Natural killer cell (primary cell): Measurements from ENCODE around the gene MAP2K1. TPM values are rescaled to one million over a fixed set of nuclear protein-coding genes. Genes with fewer than 3 reads are reported as not detected.

Source experiments
- ATAC-seq, 3 donors: fragments of 150-1000 bp in 2 of 3; fragments of 200-7000 bp in 1 of 3; cut with Tn5 transposase; 1 replicate in 1 of 3; 2 replicates in 2 of 3; pipeline ENCODE4 v1.10.0; 2021; ENCODE audit warnings: mild to moderate bottlenecking in 2 of 3, moderate library complexity in 2 of 3
- DNase-seq, 2 donors: peaks; one replicate each; pipeline versions ENCODE4 v3.0.0 to v3.0.0-alpha.2; 2013 to 2021; ENCODE audit warnings: mixed read lengths in 1 of 2
- H3K27ac ChIP-seq: one replicate; pipeline ENCODE4 v1.5.1; 2013; ENCODE audit warnings: mild to moderate bottlenecking, low read length
- H3K27me3 ChIP-seq: one replicate; pipeline ENCODE4 v1.6.1; 2013; ENCODE audit warnings: low read length; ENCODE audit not compliant: control insufficient read depth, insufficient read depth
- H3K36me3 ChIP-seq: one replicate; pipeline ENCODE4 v1.6.1; 2013; ENCODE audit warnings: low read length; ENCODE audit not compliant: control insufficient read depth, insufficient read depth
- H3K4me1 ChIP-seq: one replicate; pipeline ENCODE4 v1.6.1; 2013; ENCODE audit warnings: low read length; ENCODE audit not compliant: control insufficient read depth, insufficient read depth
- H3K4me3 ChIP-seq: one replicate; pipeline ENCODE4 v1.5.1; 2013; ENCODE audit warnings: low read length
- H3K9me3 ChIP-seq: one replicate; pipeline ENCODE4 v1.6.1; 2013; ENCODE audit warnings: low read length; ENCODE audit not compliant: control insufficient read depth, insufficient read depth
- H3K27ac Mint-ChIP-seq, 2 donors: one replicate each; pipeline ENCODE4 v1.8.0; 2022; ENCODE audit warnings: mild to moderate bottlenecking in 2 of 2, mixed read lengths in 2 of 2, moderate library complexity in 1 of 2
- H3K27me3 Mint-ChIP-seq, 2 donors: one replicate each; pipeline ENCODE4 v1.8.0; 2022; ENCODE audit warnings: low read depth in 2 of 2, mixed read lengths in 2 of 2
- H3K36me3 Mint-ChIP-seq: one replicate; pipeline ENCODE4 v1.8.0; 2022; ENCODE audit warnings: mixed read lengths
- H3K4me1 Mint-ChIP-seq, 2 donors: one replicate each; pipeline ENCODE4 v1.8.0; 2022; ENCODE audit warnings: mixed read lengths in 2 of 2
- H3K4me3 Mint-ChIP-seq: one replicate; pipeline ENCODE4 v1.8.0; 2022; ENCODE audit warnings: mild to moderate bottlenecking, moderate library complexity, mixed read lengths
- H3K9me3 Mint-ChIP-seq, 2 donors: one replicate each; pipeline ENCODE4 v1.8.0; 2022; ENCODE audit warnings: mixed read lengths in 2 of 2
- WGBS: methylation state at CpG from one replicate; pipeline ENCODE4 v1.1.7; 2013; ENCODE audit warnings: missing lambda C conversion rate; ENCODE audit not compliant: insufficient coverage; 5-methylcytosine and 5-hydroxymethylcytosine counted together
- intact Hi-C: fragments of 100-400 bp; cut with micrococcal nuclease; formaldehyde crosslinking; loops from one replicate; pipeline ENCODE4 v1.14.2; 2022
- total RNA-seq, 4 donors: library from RNA; stranded (reverse); fragments of 120-200 nt in 1 of 4; gene quantifications; one replicate each; pipeline versions ENCODE4 v1.2.3 to v1.2.4, GENCODE V29; 2013 to 2022
- TF ChIP-seq, protein P1 (sequence below): fragments of 200-600 bp; IDR thresholded peaks from one replicate; pipeline ENCODE4 v1.8.0; 2022; ENCODE audit warnings: antibody characterized with exemption

The MAP2K1 gene
- total RNA-seq, 3 donors from 2014 or later (not counting 1 experiment from before 2014, with no cell fraction given): 45.5 to 49.2 (median 48.9) TPM

DNA sequence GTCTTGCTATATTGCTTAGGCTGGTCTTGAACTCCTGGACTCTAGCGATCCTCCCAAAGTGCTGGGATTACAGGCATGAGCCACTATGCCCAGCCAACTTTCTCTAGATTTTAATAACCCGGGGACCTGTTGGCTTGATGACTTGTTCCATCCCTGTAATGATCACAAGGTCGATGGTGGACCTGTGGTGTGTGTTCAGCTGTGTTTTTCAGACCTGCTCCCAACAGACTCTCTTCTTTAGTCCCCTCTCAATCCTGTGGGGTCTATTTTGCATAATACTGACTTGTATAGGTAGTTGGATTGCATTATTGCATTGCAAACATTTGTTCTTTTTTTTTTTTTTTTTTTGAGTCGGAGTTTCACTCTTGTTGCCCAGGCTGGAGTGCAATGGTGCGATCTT lies 1.9 kb downstream of the MAP2K1 start:
- Histone ChIP-seq H3K4me3 (no peak overlapping the region), H3K36me3 (no peaks in the 10 kb centered on the region), H3K4me1 (peaks cover 43% of the 10 kb centered on the region), H3K9me3 (no peaks in the 10 kb centered on the region), H3K27ac (no peak overlapping the region), H3K27me3 (no peaks in the 10 kb centered on the region)
- intact Hi-C loops: no loop called here
- TF ChIP-seq, protein P1, sequence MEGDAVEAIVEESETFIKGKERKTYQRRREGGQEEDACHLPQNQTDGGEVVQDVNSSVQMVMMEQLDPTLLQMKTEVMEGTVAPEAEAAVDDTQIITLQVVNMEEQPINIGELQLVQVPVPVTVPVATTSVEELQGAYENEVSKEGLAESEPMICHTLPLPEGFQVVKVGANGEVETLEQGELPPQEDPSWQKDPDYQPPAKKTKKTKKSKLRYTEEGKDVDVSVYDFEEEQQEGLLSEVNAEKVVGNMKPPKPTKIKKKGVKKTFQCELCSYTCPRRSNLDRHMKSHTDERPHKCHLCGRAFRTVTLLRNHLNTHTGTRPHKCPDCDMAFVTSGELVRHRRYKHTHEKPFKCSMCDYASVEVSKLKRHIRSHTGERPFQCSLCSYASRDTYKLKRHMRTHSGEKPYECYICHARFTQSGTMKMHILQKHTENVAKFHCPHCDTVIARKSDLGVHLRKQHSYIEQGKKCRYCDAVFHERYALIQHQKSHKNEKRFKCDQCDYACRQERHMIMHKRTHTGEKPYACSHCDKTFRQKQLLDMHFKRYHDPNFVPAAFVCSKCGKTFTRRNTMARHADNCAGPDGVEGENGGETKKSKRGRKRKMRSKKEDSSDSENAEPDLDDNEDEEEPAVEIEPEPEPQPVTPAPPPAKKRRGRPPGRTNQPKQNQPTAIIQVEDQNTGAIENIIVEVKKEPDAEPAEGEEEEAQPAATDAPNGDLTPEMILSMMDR: no peak
- Mint-ChIP-seq H3K36me3 (no peaks in the 10 kb centered on the region), H3K4me1 (peaks cover 63 to 64% of the 10 kb centered on the region in 2 donors), H3K27ac (peak overlapping the region; percentile 98 to 99), H3K9me3 (no peaks in the 10 kb centered on the region), H3K27me3 (no peaks in the 10 kb centered on the region), H3K4me3 (peak overlapping the region; percentile 91)
- no peak for ATAC-seq
- 76% methylated on average over 3 of the region's 5 CpGs for WGBS
- no peak for DNase-seq

DNA sequence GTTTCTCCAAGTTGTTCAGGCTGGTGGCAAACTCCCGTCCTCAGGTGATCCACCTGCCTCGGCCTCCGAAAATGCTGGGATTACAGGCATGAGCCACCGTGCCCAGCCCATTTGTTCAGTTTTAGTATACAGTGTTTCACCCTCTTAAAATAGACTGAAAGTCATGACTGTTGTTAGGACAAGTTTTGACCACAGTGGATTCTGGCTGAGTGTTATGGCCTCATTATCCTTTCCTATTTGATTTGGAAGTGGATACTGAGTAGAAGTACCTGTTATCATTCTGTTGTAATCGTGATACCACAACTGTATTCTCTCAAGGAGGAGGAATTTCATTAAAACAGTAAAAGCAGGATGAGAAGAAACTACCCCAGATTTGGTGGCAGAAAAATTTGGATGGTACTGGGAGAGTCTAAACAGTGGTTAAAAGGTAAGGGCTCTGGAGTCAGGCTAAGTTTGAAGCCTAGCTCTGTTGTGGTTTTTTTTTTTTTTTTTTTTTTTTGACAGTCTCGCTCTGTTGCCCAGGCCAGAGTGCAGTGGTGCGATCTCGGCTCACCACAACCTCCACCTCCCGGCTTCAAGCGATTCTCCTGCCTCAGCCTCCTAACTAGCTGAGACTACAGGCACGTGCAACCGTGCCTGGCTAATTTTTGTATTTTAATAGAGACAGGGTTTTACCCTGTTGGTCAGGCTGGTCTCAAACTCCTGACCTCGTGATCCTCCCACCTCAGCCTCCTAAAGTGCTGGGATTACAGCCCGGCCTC lies 2.6 kb downstream of the MAP2K1 start:
- H3K27ac Mint-ChIP-seq: peak overlapping the region; percentile 85 to 98
- Histone ChIP-seq H3K27me3 (no peaks in the 10 kb centered on the region), H3K9me3 (no peaks in the 10 kb centered on the region), H3K4me3 (no peak overlapping the region), H3K4me1 (peaks cover 43% of the 10 kb centered on the region), H3K27ac (peak overlapping the region; percentile 31), H3K36me3 (no peaks in the 10 kb centered on the region)
- ATAC-seq (no peak), DNase-seq (peak; percentile 18 to 37)
- H3K4me3 Mint-ChIP-seq: peak overlapping the region; percentile 91
- no peaks in the 10 kb centered on the region for H3K36me3 Mint-ChIP-seq
- no peaks in the 10 kb centered on the region for H3K9me3 Mint-ChIP-seq
- TF ChIP-seq, protein P1: no peak
- intact Hi-C loops: no loop called here
- no peaks in the 10 kb centered on the region for H3K27me3 Mint-ChIP-seq
- WGBS: 36% methylated on average over 12 of the region's 14 CpGs
- H3K4me1 Mint-ChIP-seq: peaks cover 69 to 70% of the 10 kb centered on the region in 2 donors

DNA sequence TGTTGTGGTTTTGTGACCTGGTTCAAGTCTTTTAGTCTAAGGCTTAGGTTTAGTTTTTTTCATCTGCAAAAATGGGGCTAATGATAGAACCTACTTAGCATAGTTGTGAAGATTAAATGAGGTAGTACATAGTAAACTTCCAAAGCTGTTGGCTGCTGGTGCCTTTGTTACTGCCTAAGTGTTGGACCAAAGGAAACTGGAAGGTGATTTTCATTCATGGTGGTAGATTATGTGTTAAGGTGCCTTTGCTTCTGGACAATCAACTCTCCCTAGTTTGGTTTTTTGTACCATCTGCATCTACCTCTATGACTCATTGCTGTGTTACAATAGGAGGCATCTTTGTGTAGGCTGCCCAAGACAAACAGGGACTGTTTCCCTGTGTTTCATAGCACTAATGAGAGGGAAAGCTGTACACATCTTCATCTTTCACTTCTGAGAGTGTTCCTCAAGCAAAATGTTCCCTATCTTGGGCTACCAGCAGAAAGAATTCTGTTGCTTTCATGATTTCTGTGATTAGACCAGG lies 3.2 kb downstream of the MAP2K1 start:
- Mint-ChIP-seq H3K36me3 (no peaks in the 10 kb centered on the region), H3K27ac (peak overlapping the region; percentile 85 to 98), H3K4me3 (peak overlapping the region; percentile 85), H3K27me3 (no peaks in the 10 kb centered on the region), H3K4me1 (peaks cover 73 to 74% of the 10 kb centered on the region in 2 donors), H3K9me3 (no peaks in the 10 kb centered on the region)
- Histone ChIP-seq H3K36me3 (no peaks in the 10 kb centered on the region), H3K27me3 (no peaks in the 10 kb centered on the region), H3K27ac (peak overlapping the region; percentile 31), H3K4me1 (peaks cover 43% of the 10 kb centered on the region), H3K4me3 (no peak overlapping the region), H3K9me3 (no peaks in the 10 kb centered on the region)
- ATAC-seq (no peak), DNase-seq (peak in 1 of 2 donors; percentile 29)
- intact Hi-C loops: no loop called here
- TF ChIP-seq, protein P1: no peak
